Loucy (cell line): Measurements from ENCODE around the gene DLGAP4.

Experiments
- CTCF ChIP-seq: fragments of 200-600 bp; sonication (generic); conservative IDR thresholded peaks from 2 replicates; pipeline ENCODE4 v1.5.1; 2014; ENCODE audit warnings: mild to moderate bottlenecking, antibody characterized with exemption, low read length
- EZH2phosphoT487 ChIP-seq: fragments of 200-600 bp; IDR thresholded peaks from 2 replicates; pipeline ENCODE4 v1.6.1; 2018; ENCODE audit warnings: antibody characterized with exemption, mild to moderate bottlenecking, moderate library complexity, borderline replicate concordance

GRCh38 chr20:36341331-36342020, 35.3 kb downstream of the DLGAP4 start:
- no peak for TF ChIP-seq CTCF
- no peak for TF ChIP-seq EZH2phosphoT487
